ENCODE results near the gene SV2B. TPM values are rescaled to one million over a fixed set of nuclear protein-coding genes. Genes with fewer than 3 reads are reported as not detected.

Gene SV2B
- total RNA-seq, 1 donor from 2014 or later, result under 0.01 TPM

GRCh38 chr15:91228890-91229289, 128.8 kb downstream of the SV2B start:
- DNase-seq (ENCODE audit: low read depth), result no peak

GRCh38 chr15:91231703-91232102, 131.6 kb downstream of the SV2B start:
- no peak for DNase-seq (ENCODE audit: low read depth)

GRCh38 chr15:91234759-91235158, 134.7 kb downstream of the SV2B start:
- no peak for DNase-seq (ENCODE audit: low read depth)

- DNase-seq (ENCODE audit: low read depth), result no peak
Measured at GRCh38 chr15:91235376-91235775, 135.3 kb downstream of the SV2B start.

GRCh38 chr15:91237445-91237844, 137.4 kb downstream of the SV2B start:
- no peak for DNase-seq (ENCODE audit: low read depth)

- DNase-seq (ENCODE audit: low read depth), result no peak
Measured at GRCh38 chr15:91238644-91239425, 138.8 kb downstream of the SV2B start.

GRCh38 chr15:91243826-91244225, 143.8 kb downstream of the SV2B start:
- DNase-seq (ENCODE audit: low read depth), result no peak

- DNase-seq (ENCODE audit: low read depth), result no peak
Measured at GRCh38 chr15:91244919-91245318, 144.9 kb downstream of the SV2B start.

GRCh38 chr15:91246998-91247397, 146.9 kb downstream of the SV2B start:
- DNase-seq (ENCODE audit: low read depth), result no peak

GRCh38 chr15:91249591-91249990, 149.5 kb downstream of the SV2B start:
- DNase-seq (ENCODE audit: low read depth), result no peak

- DNase-seq (ENCODE audit: low read depth), result no peak
Measured at GRCh38 chr15:91252322-91252721, 152.3 kb downstream of the SV2B start.

- DNase-seq (ENCODE audit: low read depth), result no peak
Measured at GRCh38 chr15:91252756-91253155, 152.7 kb downstream of the SV2B start.

- no peak for DNase-seq (ENCODE audit: low read depth)
Measured at GRCh38 chr15:91253605-91254004, 153.5 kb downstream of the SV2B start.

GRCh38 chr15:91254766-91255165, 154.7 kb downstream of the SV2B start:
- DNase-seq (ENCODE audit: low read depth), result no peak

GRCh38 chr15:91255670-91256192, 155.7 kb downstream of the SV2B start:
- DNase-seq (ENCODE audit: low read depth), result no peak

- DNase-seq (ENCODE audit: low read depth), result no peak
Measured at GRCh38 chr15:91257746-91258414, 157.8 kb downstream of the SV2B start.

GRCh38 chr15:91258415-91258759, 158.3 kb downstream of the SV2B start:
- DNase-seq (ENCODE audit: low read depth), result no peak

- DNase-seq (ENCODE audit: low read depth), result no peak
Measured at GRCh38 chr15:91259077-91259476, 159.0 kb downstream of the SV2B start.

GRCh38 chr15:91261345-91261744, 161.3 kb downstream of the SV2B start:
- no peak for DNase-seq (ENCODE audit: low read depth)

- DNase-seq (ENCODE audit: low read depth), result peak; percentile 54
Measured at GRCh38 chr15:91263632-91264531, 163.8 kb downstream of the SV2B start.

- no peak for DNase-seq (ENCODE audit: low read depth)
Measured at GRCh38 chr15:91264651-91265351, 164.7 kb downstream of the SV2B start.

Measured in renal cortical epithelial cell (primary cell).